Lower leg skin (tissue), 4 donors: ENCODE data around the gene DTNB. TPM values are rescaled to one million over a fixed set of nuclear protein-coding genes. Genes with fewer than 3 reads are reported as not detected.

ENCODE experiments used
- DNase-seq, 2 donors: peaks; one replicate each; pipeline ENCODE4 v3.0.0-alpha.2; 2019; ENCODE audit warnings: low spot score in 2 of 2
- H3K4me3 ChIP-seq: fragments of 200-600 bp; sonication (generic); 2 replicates; pipeline ENCODE4 v1.5.1; 2017; ENCODE audit warnings: mild to moderate bottlenecking, low read depth; ENCODE audit not compliant: poor library complexity, severe bottlenecking
- CTCF ChIP-seq, 3 donors: fragments of 450-650 bp; IDR thresholded peaks; one replicate each; pipeline ENCODE4 v1.5.1; 2016; ENCODE audit warnings: antibody characterized with exemption in 3 of 3, mild to moderate bottlenecking in 3 of 3, moderate library complexity in 2 of 3
- POLR2A ChIP-seq, 2 donors: fragments of 450-650 bp; IDR thresholded peaks; one replicate each; pipeline ENCODE4 v1.6.1; 2016 to 2017; ENCODE audit warnings: antibody characterized with exemption in 2 of 2, mild to moderate bottlenecking in 1 of 2, moderate library complexity in 1 of 2
- WGBS, 2 donors: methylation state at CpG; one replicate each; pipeline ENCODE4 v1.1.5; 2018; 5-methylcytosine and 5-hydroxymethylcytosine counted together
- intact Hi-C: fragments of 100-400 bp; cut with DNase I; formaldehyde crosslinking; loops from one replicate; pipeline ENCODE4 v1.15.0; 2023; ENCODE audit warnings: low total_unique reads
- total RNA-seq, 4 donors: library from RNA; depleted of rRNA; stranded (reverse); fragments of >200 nt; gene quantifications; one replicate each; pipeline ENCODE4 v1.1.0, GENCODE V29; 2016

Gene DTNB
- total RNA-seq, 4 donors from 2014 or later, result 8.8 to 15.2 (median 12.7) TPM

- WGBS, 2 donors, result 27 to 28% methylated on average over 33 to 34 of the region's 45 CpGs
- intact Hi-C loops, result no loop called here
- peak overlapping the region; percentile 66 for H3K4me3 ChIP-seq
- DNase-seq, result peak in 1 of 2 donors; percentile 95
- TF ChIP-seq CTCF (IDR thresholded peaks at IDR 0.05), result peak in 1 of 3 donors; percentile 90
- no peak for TF ChIP-seq POLR2A (IDR thresholded peaks at IDR 0.05)
Measured at GRCh38 chr2:25342372-25343186, 330.8 kb downstream of the DTNB start.

GRCh38 chr2:25341753-25342371, 331.5 kb downstream of the DTNB start, which contains the start of gene DNMT3A:
Gene DNMT3A, minus strand, starts transcription at chr2:25341925. Its CDS starts 27,941 bp downstream, at chr2:25313984.
- TF ChIP-seq CTCF (IDR thresholded peaks at IDR 0.05) (no peak), POLR2A (IDR thresholded peaks at IDR 0.05) (no peak)
- WGBS, 2 donors, result 0 to 2% methylated on average over 25 to 32 of the region's 100 CpGs
- intact Hi-C loops, result no loop called here
- DNase-seq, result peak in 1 of 2 donors; percentile 92
- H3K4me3 ChIP-seq, result peak within 1 kb of the TSS; percentile 66

- TF ChIP-seq POLR2A (IDR thresholded peaks at IDR 0.05), result no peak
- TF ChIP-seq CTCF (IDR thresholded peaks at IDR 0.05), result no peak
- DNase-seq, result no peak
- WGBS, 2 donors, result 0 to 1% methylated on average over 7 to 51 of the region's 104 CpGs
- H3K4me3 ChIP-seq, result peak overlapping the region; percentile 24
- intact Hi-C loops, result no loop called here
Measured at GRCh38 chr2:25341011-25341727, 332.2 kb downstream of the DTNB start.

GRCh38 chr2:25340181-25340921, 333.0 kb downstream of the DTNB start:
- WGBS, 2 donors, result 4 to 12% methylated on average over 20 to 61 of the region's 73 CpGs

More at GRCh38 chr2:25340181-25340921, 333.0 kb downstream of the DTNB start:
- intact Hi-C loops, result no loop called here
- peak overlapping the region; percentile 24 for H3K4me3 ChIP-seq
- no peak for DNase-seq
- TF ChIP-seq CTCF (IDR thresholded peaks at IDR 0.05) (no peak), POLR2A (IDR thresholded peaks at IDR 0.05) (no peak)
